Measurements from ENCODE around the gene MAPT.

MAPT gene

GRCh38 chr17:45971698-45972141, 77.4 kb downstream of the MAPT start:
- H3K36me3 ChIP-seq (ENCODE audit: control insufficient read depth in 1 of 2, insufficient read depth in 2 of 2, low read depth in 1 of 2, low read length in 2 of 2): no peaks in the 10 kb centered on the region
- H3K4ac ChIP-seq (ENCODE audit: low read depth in 1 of 2, low read length in 2 of 2): no peak overlapping the region
- no peaks in the 10 kb centered on the region for H3K79me1 ChIP-seq (replicated peaks; ENCODE audit: low read length, poor library complexity, severe bottlenecking)
- no peak overlapping the region for H2AK5ac ChIP-seq (ENCODE audit: low read length, severe bottlenecking)
- peak overlapping the region; percentile 58 for H4K91ac ChIP-seq (ENCODE audit: low read length)
- H3K27ac ChIP-seq (ENCODE audit: low read length, poor library complexity, severe bottlenecking): no peak overlapping the region
- WGBS: 54% methylated on average over 14 of the region's 14 CpGs
- DNase-seq: no peak
- no peak overlapping the region for H3K23ac ChIP-seq (ENCODE audit: low read length in 2 of 2)
- no peak overlapping the region for H2AFZ ChIP-seq (ENCODE audit: low read depth, low read length)
- H2BK5ac ChIP-seq (ENCODE audit: low read depth, low read length, poor library complexity, severe bottlenecking): no peak overlapping the region
- peaks cover 77 to 84% of the 10 kb centered on the region in 2 experiments for H3K27me3 ChIP-seq (ENCODE audit: control insufficient read depth in 1 of 2, insufficient read depth in 1 of 2, low read length in 2 of 2)
- H3K4me1 ChIP-seq (ENCODE audit: control insufficient read depth, insufficient read depth, low read depth, low read length): no peaks in the 10 kb centered on the region
- H3K9me3 ChIP-seq (ENCODE audit: control insufficient read depth, low read length): peaks cover 14% of the 10 kb centered on the region
- no peak overlapping the region for H2BK120ac ChIP-seq (ENCODE audit: low read depth, low read length)
- H3K14ac ChIP-seq (ENCODE audit: low read length in 2 of 2): peak overlapping the region in 1 of 2 experiments; percentile 35
- H4K8ac ChIP-seq (ENCODE audit: low read length): no peak overlapping the region
- no peak overlapping the region for H3K18ac ChIP-seq (ENCODE audit: low read depth in 1 of 2, low read length in 2 of 2)
- H2BK15ac ChIP-seq (ENCODE audit: low read depth, poor library complexity, severe bottlenecking): no peak overlapping the region
- H3K9ac ChIP-seq (ENCODE audit: low read length): no peak overlapping the region
- H2BK12ac ChIP-seq (ENCODE audit: low read length in 2 of 2): no peak overlapping the region
- H3K4me2 ChIP-seq (ENCODE audit: low read length, poor library complexity, severe bottlenecking): no peak overlapping the region
- H3K4me3 ChIP-seq (ENCODE audit: insufficient read depth in 1 of 2, low read depth in 1 of 2, low read length in 2 of 2): no peak overlapping the region

- H3K9me3 ChIP-seq (ENCODE audit: control insufficient read depth, low read length): peaks cover 14% of the 10 kb centered on the region
- no peak overlapping the region for H2BK120ac ChIP-seq (ENCODE audit: low read depth, low read length)
- no peak overlapping the region for H3K4me2 ChIP-seq (ENCODE audit: low read length, poor library complexity, severe bottlenecking)
- no peak overlapping the region for H4K8ac ChIP-seq (ENCODE audit: low read length)
- peaks cover 77% of the 10 kb centered on the region in 2 experiments for H3K27me3 ChIP-seq (ENCODE audit: control insufficient read depth in 1 of 2, insufficient read depth in 1 of 2, low read length in 2 of 2)
- no peak overlapping the region for H3K27ac ChIP-seq (ENCODE audit: low read length, poor library complexity, severe bottlenecking)
- no peaks in the 10 kb centered on the region for H3K79me1 ChIP-seq (replicated peaks; ENCODE audit: low read length, poor library complexity, severe bottlenecking)
- no peak overlapping the region for H2AK5ac ChIP-seq (ENCODE audit: low read length, severe bottlenecking)
- H2BK15ac ChIP-seq (ENCODE audit: low read depth, poor library complexity, severe bottlenecking): no peak overlapping the region
- WGBS: 97% methylated on average over 3 of the region's 3 CpGs
- H2BK5ac ChIP-seq (ENCODE audit: low read depth, low read length, poor library complexity, severe bottlenecking): no peak overlapping the region
- no peak overlapping the region for H2BK12ac ChIP-seq (ENCODE audit: low read length in 2 of 2)
- H4K91ac ChIP-seq (ENCODE audit: low read length): no peak overlapping the region
- H3K18ac ChIP-seq (ENCODE audit: low read depth in 1 of 2, low read length in 2 of 2): no peak overlapping the region
- H2AFZ ChIP-seq (ENCODE audit: low read depth, low read length): no peak overlapping the region
- H3K9ac ChIP-seq (ENCODE audit: low read length): no peak overlapping the region
- H3K4me3 ChIP-seq (ENCODE audit: insufficient read depth in 1 of 2, low read depth in 1 of 2, low read length in 2 of 2): no peak overlapping the region
- DNase-seq: no peak
- H3K14ac ChIP-seq (ENCODE audit: low read length in 2 of 2): no peak overlapping the region
- no peaks in the 10 kb centered on the region for H3K36me3 ChIP-seq (ENCODE audit: control insufficient read depth in 1 of 2, insufficient read depth in 2 of 2, low read depth in 1 of 2, low read length in 2 of 2)
- no peaks in the 10 kb centered on the region for H3K4me1 ChIP-seq (ENCODE audit: control insufficient read depth, insufficient read depth, low read depth, low read length)
- no peak overlapping the region for H3K23ac ChIP-seq (ENCODE audit: low read length in 2 of 2)
- H3K4ac ChIP-seq (ENCODE audit: low read depth in 1 of 2, low read length in 2 of 2): no peak overlapping the region
Observed at GRCh38 chr17:45972531-45972930, 78.2 kb downstream of the MAPT start.

- Histone ChIP-seq H3K9me3 (ENCODE audit: control insufficient read depth, low read length) (peaks cover 14% of the 10 kb centered on the region), H3K79me1 (replicated peaks; ENCODE audit: low read length, poor library complexity, severe bottlenecking) (no peaks in the 10 kb centered on the region), H2BK15ac (ENCODE audit: low read depth, poor library complexity, severe bottlenecking) (no peak overlapping the region), H2AK5ac (ENCODE audit: low read length, severe bottlenecking) (no peak overlapping the region), H2BK120ac (ENCODE audit: low read depth, low read length) (no peak overlapping the region), H3K27me3 (ENCODE audit: control insufficient read depth in 1 of 2, insufficient read depth in 1 of 2, low read length in 2 of 2) (peaks cover 70 to 77% of the 10 kb centered on the region in 2 experiments), H3K27ac (ENCODE audit: low read length, poor library complexity, severe bottlenecking) (no peak overlapping the region), H3K18ac (ENCODE audit: low read depth in 1 of 2, low read length in 2 of 2) (no peak overlapping the region), H3K4me2 (ENCODE audit: low read length, poor library complexity, severe bottlenecking) (no peak overlapping the region), H3K4me1 (ENCODE audit: control insufficient read depth, insufficient read depth, low read depth, low read length) (no peaks in the 10 kb centered on the region), H3K4me3 (ENCODE audit: insufficient read depth in 1 of 2, low read depth in 1 of 2, low read length in 2 of 2) (no peak overlapping the region), H3K36me3 (ENCODE audit: control insufficient read depth in 1 of 2, insufficient read depth in 2 of 2, low read depth in 1 of 2, low read length in 2 of 2) (no peaks in the 10 kb centered on the region), H2BK12ac (ENCODE audit: low read length in 2 of 2) (no peak overlapping the region), H4K91ac (ENCODE audit: low read length) (no peak overlapping the region), H3K4ac (ENCODE audit: low read depth in 1 of 2, low read length in 2 of 2) (no peak overlapping the region), H4K8ac (ENCODE audit: low read length) (no peak overlapping the region), H3K9ac (ENCODE audit: low read length) (no peak overlapping the region), H2BK5ac (ENCODE audit: low read depth, low read length, poor library complexity, severe bottlenecking) (no peak overlapping the region), H3K23ac (ENCODE audit: low read length in 2 of 2) (no peak overlapping the region), H3K14ac (ENCODE audit: low read length in 2 of 2) (no peak overlapping the region), H2AFZ (ENCODE audit: low read depth, low read length) (no peak overlapping the region)
- DNase-seq: no peak
- WGBS: 92% methylated on average over 12 of the region's 12 CpGs
Observed at GRCh38 chr17:45973099-45973780, 78.9 kb downstream of the MAPT start.

DNA sequence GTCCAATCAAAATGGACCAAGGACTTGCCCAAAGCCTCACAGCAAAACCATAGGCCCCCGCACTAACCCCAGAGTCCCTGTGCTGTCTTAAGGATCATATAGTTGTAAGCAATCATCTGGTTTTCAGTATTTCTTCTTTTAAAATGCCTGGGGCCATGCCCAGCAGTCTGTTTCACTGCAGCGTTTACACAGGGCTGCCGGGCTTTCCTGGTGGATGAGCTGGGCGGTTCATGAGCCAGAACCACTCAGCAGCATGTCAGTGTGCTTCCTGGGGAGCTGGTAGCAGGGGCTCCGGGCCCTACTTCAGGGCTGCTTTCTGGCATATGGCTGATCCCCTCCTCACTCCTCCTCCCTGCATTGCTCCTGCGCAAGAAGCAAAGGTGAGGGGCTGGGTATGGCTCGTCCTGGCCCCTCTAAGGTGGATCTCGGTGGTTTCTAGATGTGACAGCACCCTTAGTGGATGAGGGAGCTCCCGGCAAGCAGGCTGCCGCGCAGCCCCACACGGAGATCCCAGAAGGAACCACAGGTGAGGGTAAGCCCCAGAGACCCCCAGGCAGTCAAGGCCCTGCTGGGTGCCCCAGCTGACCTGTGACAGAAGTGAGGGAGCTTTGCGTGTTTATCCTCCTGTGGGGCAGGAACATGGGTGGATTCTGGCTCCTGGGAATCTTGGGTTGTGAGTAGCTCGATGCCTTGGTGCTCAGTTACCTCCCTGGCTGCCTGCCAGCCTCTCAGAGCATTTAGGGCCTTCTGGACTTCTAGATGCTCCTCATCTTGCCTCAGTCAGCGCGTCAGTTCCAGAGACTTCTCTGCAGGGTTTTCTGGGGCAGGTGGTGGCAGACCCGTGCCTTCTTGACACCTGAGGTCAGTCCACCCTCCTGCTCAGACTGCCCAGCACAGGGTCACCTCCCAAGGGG, 79.8 kb downstream of the MAPT start:
- no peak overlapping the region for H3K4me2 ChIP-seq (ENCODE audit: low read length, poor library complexity, severe bottlenecking)
- H2BK12ac ChIP-seq (ENCODE audit: low read length in 2 of 2): no peak overlapping the region
- H3K4me1 ChIP-seq (ENCODE audit: control insufficient read depth, insufficient read depth, low read depth, low read length): no peaks in the 10 kb centered on the region
- 85% methylated on average over 16 of the region's 17 CpGs for WGBS
- no peak overlapping the region for H3K4me3 ChIP-seq (ENCODE audit: insufficient read depth in 1 of 2, low read depth in 1 of 2, low read length in 2 of 2)
- H3K9ac ChIP-seq (ENCODE audit: low read length): no peak overlapping the region
- no peak overlapping the region for H3K27ac ChIP-seq (ENCODE audit: low read length, poor library complexity, severe bottlenecking)
- no peak overlapping the region for H2BK15ac ChIP-seq (ENCODE audit: low read depth, poor library complexity, severe bottlenecking)
- H2AK5ac ChIP-seq (ENCODE audit: low read length, severe bottlenecking): no peak overlapping the region
- H2BK5ac ChIP-seq (ENCODE audit: low read depth, low read length, poor library complexity, severe bottlenecking): no peak overlapping the region
- H3K27me3 ChIP-seq (ENCODE audit: control insufficient read depth in 1 of 2, insufficient read depth in 1 of 2, low read length in 2 of 2): peaks cover 60 to 68% of the 10 kb centered on the region in 2 experiments
- H3K14ac ChIP-seq (ENCODE audit: low read length in 2 of 2): no peak overlapping the region
- H3K18ac ChIP-seq (ENCODE audit: low read depth in 1 of 2, low read length in 2 of 2): no peak overlapping the region
- H3K23ac ChIP-seq (ENCODE audit: low read length in 2 of 2): no peak overlapping the region
- no peak overlapping the region for H2AFZ ChIP-seq (ENCODE audit: low read depth, low read length)
- H3K4ac ChIP-seq (ENCODE audit: low read depth in 1 of 2, low read length in 2 of 2): no peak overlapping the region
- H3K9me3 ChIP-seq (ENCODE audit: control insufficient read depth, low read length): peaks cover 14% of the 10 kb centered on the region
- no peak for DNase-seq
- H3K36me3 ChIP-seq (ENCODE audit: control insufficient read depth in 1 of 2, insufficient read depth in 2 of 2, low read depth in 1 of 2, low read length in 2 of 2): no peaks in the 10 kb centered on the region
- no peak overlapping the region for H4K91ac ChIP-seq (ENCODE audit: low read length)
- H2BK120ac ChIP-seq (ENCODE audit: low read depth, low read length): no peak overlapping the region
- H4K8ac ChIP-seq (ENCODE audit: low read length): no peak overlapping the region
- no peaks in the 10 kb centered on the region for H3K79me1 ChIP-seq (replicated peaks; ENCODE audit: low read length, poor library complexity, severe bottlenecking)
